Liver (tissue), 9 donors: ENCODE measurements around the gene NSD1. TPM values are rescaled to one million over a fixed set of nuclear protein-coding genes. Genes with fewer than 3 reads are reported as not detected.
A peak's percentile ranks its signal among the peaks of the same experiment; 100 is the strongest.

Source experiments
- DNase-seq: peaks from one replicate; pipeline ENCODE4 v3.0.0-alpha.2; 2017; ENCODE audit warnings: low spot score
- H3K27ac ChIP-seq, 2 donors: one replicate each; pipeline ENCODE4 v1.7.0; 2013; ENCODE audit warnings: inconsistent platforms in 2 of 2, low read length in 2 of 2, control low read depth in 1 of 2, low read depth in 1 of 2, mild to moderate bottlenecking in 1 of 2
- H3K27me3 ChIP-seq, 4 donors: one replicate each; pipeline versions ENCODE4 v1.6.1 to v1.7.0; 2013; ENCODE audit warnings: low read length in 3 of 4, inconsistent platforms in 1 of 4, mild to moderate bottlenecking in 1 of 4, moderate library complexity in 1 of 4; ENCODE audit not compliant: control insufficient read depth in 4 of 4, insufficient read depth in 4 of 4
- H3K36me3 ChIP-seq, 4 donors: one replicate each; pipeline versions ENCODE4 v1.6.1 to v1.7.0; 2013; ENCODE audit warnings: low read length in 3 of 4, mild to moderate bottlenecking in 3 of 4, low read depth in 1 of 4, moderate library complexity in 1 of 4; ENCODE audit not compliant: control insufficient read depth in 4 of 4, insufficient read depth in 3 of 4
- H3K4me1 ChIP-seq, 4 donors: one replicate each; pipeline versions ENCODE4 v1.6.1 to v1.7.0; 2013; ENCODE audit warnings: low read length in 3 of 4, mild to moderate bottlenecking in 3 of 4, moderate library complexity in 1 of 4; ENCODE audit not compliant: control insufficient read depth in 4 of 4, insufficient read depth in 4 of 4
- H3K4me3 ChIP-seq, 3 donors: one replicate each; pipeline versions ENCODE4 v1.6.1 to v1.7.0; 2013; ENCODE audit warnings: low read length in 3 of 3, control low read depth in 1 of 3, low read depth in 1 of 3, mild to moderate bottlenecking in 1 of 3
- H3K9ac ChIP-seq, 2 donors: one replicate each; pipeline ENCODE4 v1.7.0; 2013; ENCODE audit warnings: low read length in 2 of 2, mild to moderate bottlenecking in 2 of 2, moderate library complexity in 2 of 2, control low read depth in 1 of 2, low read depth in 1 of 2
- H3K9me3 ChIP-seq, 4 donors: one replicate each; pipeline versions ENCODE4 v1.6.1 to v1.7.0; 2013; ENCODE audit warnings: low read length in 3 of 4; ENCODE audit not compliant: control insufficient read depth in 4 of 4
- ATF3 ChIP-seq: IDR thresholded peaks from 2 replicates; pipeline ENCODE4 v1.6.1; 2016; ENCODE audit warnings: antibody characterized with exemption
- CTCF ChIP-seq: fragments of 150-350 bp; IDR thresholded peaks from 2 replicates; pipeline ENCODE4 v1.5.1; 2017; ENCODE audit warnings: improper control_type of control experiment, low read depth, low read length; ENCODE audit not compliant: missing input control
- EGR1 ChIP-seq, 2 donors: IDR thresholded peaks; 2 replicates each; pipeline ENCODE4 v1.6.1; 2016 to 2018; ENCODE audit warnings: antibody characterized with exemption in 2 of 2, low read depth in 2 of 2
- FOXA1 ChIP-seq: IDR thresholded peaks from 2 replicates; pipeline ENCODE4 v1.6.1; 2016; ENCODE audit warnings: antibody characterized with exemption
- FOXA2 ChIP-seq: IDR thresholded peaks from 2 replicates; pipeline ENCODE4 v1.6.1; 2016; ENCODE audit warnings: antibody characterized with exemption
- GABPA ChIP-seq, 2 donors: IDR thresholded peaks in 1 of 2; conservative IDR thresholded peaks in 1 of 2; 2 replicates each; pipeline ENCODE4 v1.6.1; 2016; ENCODE audit warnings: antibody characterized with exemption in 2 of 2, mild to moderate bottlenecking in 1 of 2, moderate library complexity in 1 of 2
- HNF4G ChIP-seq: IDR thresholded peaks from 2 replicates; pipeline ENCODE4 v1.6.1; 2016; ENCODE audit warnings: antibody characterized with exemption
- JUND ChIP-seq, 2 donors: IDR thresholded peaks; 2 replicates each; pipeline ENCODE4 v1.6.1; 2016; ENCODE audit warnings: antibody characterized with exemption in 2 of 2
- MAX ChIP-seq: IDR thresholded peaks from 2 replicates; pipeline ENCODE4 v1.6.1; 2016; ENCODE audit warnings: antibody characterized with exemption
- NR2F2 ChIP-seq: IDR thresholded peaks from 2 replicates; pipeline ENCODE4 v1.6.1; 2016; ENCODE audit warnings: antibody characterized with exemption
- RAD21 ChIP-seq, 2 donors: IDR thresholded peaks; 2 replicates each; pipeline ENCODE4 v1.6.1; 2016; ENCODE audit warnings: antibody characterized with exemption in 2 of 2, mild to moderate bottlenecking in 2 of 2
- REST ChIP-seq: IDR thresholded peaks from 2 replicates; pipeline ENCODE4 v1.6.1; 2016; ENCODE audit warnings: antibody characterized with exemption, mild to moderate bottlenecking
- RXRA ChIP-seq, 2 donors: IDR thresholded peaks; 2 replicates each; pipeline ENCODE4 v1.6.1; 2017 to 2018; ENCODE audit warnings: antibody characterized with exemption in 2 of 2, mild to moderate bottlenecking in 1 of 2
- SP1 ChIP-seq: IDR thresholded peaks from 2 replicates; pipeline ENCODE4 v1.6.1; 2018; ENCODE audit warnings: antibody characterized with exemption, mild to moderate bottlenecking
- TAF1 ChIP-seq: conservative IDR thresholded peaks from 2 replicates; pipeline ENCODE4 v1.6.1; 2016; ENCODE audit warnings: antibody characterized with exemption, mild to moderate bottlenecking
- YY1 ChIP-seq: IDR thresholded peaks from 2 replicates; pipeline ENCODE4 v1.6.1; 2016; ENCODE audit warnings: antibody characterized with exemption, mild to moderate bottlenecking
- ZBTB33 ChIP-seq: IDR thresholded peaks from 2 replicates; pipeline ENCODE4 v1.6.1; 2016; ENCODE audit warnings: antibody characterized with exemption
- WGBS: extraction: QIAGEN DNeasy Blood & Tissue Kit; methylation state at CpG from one replicate; pipeline ENCODE4 v1.1.7; 2013; 5-methylcytosine and 5-hydroxymethylcytosine counted together
- polyA plus RNA-seq, 2 donors: library from polyadenylated mRNA; stranded (reverse) in 1 of 2; unstranded in 1 of 2; fragments of 200-250 nt in 1 of 2; fragments of >200 nt in 1 of 2; fragmentation: Nextera tagmentation in 1 of 2; extraction: Ambion mirVana in 1 of 2; gene quantifications; one replicate each; pipeline versions ENCODE4 v1.2.1 to v1.2.3, GENCODE V29; 2013 to 2015
- total RNA-seq, 2 donors: library from RNA; depleted of rRNA; stranded (reverse); fragments of >200 nt; gene quantifications; one replicate each; pipeline ENCODE4 v1.2.3, GENCODE V29; 2014
- donor health status: healthy.
- donor health status: healthy.
- donor health status: healthy.
- donor health status: healthy.
- donor health status: healthy.

NSD1 gene
- total and polyA plus RNA-seq, 4 donors: 5.3 to 34.1 (median 19.3) TPM

GRCh38 chr5:177093082-177093712 lies 40.4 kb upstream of the NSD1 start:
- Histone ChIP-seq H3K4me3 (no peak overlapping the region), H3K36me3 (peaks cover 3 to 17% (median 8%) of the 10 kb centered on the region in 4 donors), H3K4me1 (peaks cover 17 to 76% (median 61%) of the 10 kb centered on the region in 4 donors), H3K9me3 (no peaks in the 10 kb centered on the region), H3K27me3 (no peaks in the 10 kb centered on the region), H3K9ac (no peak overlapping the region), H3K27ac (no peak overlapping the region)
- 87% methylated on average over 40 of the region's 40 CpGs for WGBS
- no peak for DNase-seq
- TF ChIP-seq NR2F2 (no peak), TAF1 (no peak), RAD21 (IDR thresholded peaks at IDR 0.05) (no peak), SP1 (no peak), JUND (IDR thresholded peaks at IDR 0.05) (no peak), FOXA2 (no peak), EGR1 (IDR thresholded peaks at IDR 0.05; ENCODE audit: low read depth in 2 of 2) (no peak), ZBTB33 (no peak), MAX (no peak), ATF3 (no peak)

GRCh38 chr5:177093803-177094202 lies 39.8 kb upstream of the NSD1 start:
- H3K4me1 ChIP-seq: peaks cover 14 to 70% (median 55%) of the 10 kb centered on the region in 4 donors

More at GRCh38 chr5:177093803-177094202, 39.8 kb upstream of the NSD1 start:
- Histone ChIP-seq H3K27ac (peak overlapping the region in 1 of 2 donors; percentile 42), H3K4me3 (no peak overlapping the region), H3K9me3 (no peaks in the 10 kb centered on the region), H3K9ac (no peak overlapping the region), H3K27me3 (no peaks in the 10 kb centered on the region), H3K36me3 (peaks cover 3 to 17% (median 8%) of the 10 kb centered on the region in 4 donors)
- WGBS: 92% methylated on average over 6 of the region's 6 CpGs
- no peak for DNase-seq
- no peak for TF ChIP-seq RAD21 (IDR thresholded peaks at IDR 0.05)
- TF ChIP-seq FOXA2: no peak
- no peak for TF ChIP-seq HNF4G
- no peak for TF ChIP-seq CTCF
- TF ChIP-seq YY1: no peak
- no peak for TF ChIP-seq REST
- no peak for TF ChIP-seq TAF1
- no peak for TF ChIP-seq ZBTB33
- no peak for TF ChIP-seq GABPA (IDR thresholded peaks at IDR 0.05 in 1 of 2, conservative IDR thresholded peaks at IDR 0.05 in 1 of 2)
- TF ChIP-seq MAX: no peak
- TF ChIP-seq FOXA1: no peak
- TF ChIP-seq RXRA (IDR thresholded peaks at IDR 0.05): no peak
